RWPE2 (cell line): Measurements from ENCODE around the gene PCSK6.

Source experiments
- ATAC-seq: fragments of 200-7000 bp; cut with Tn5 transposase; 3 replicates; pipeline ENCODE4 v1.9.1; 2021; ENCODE audit warnings: low read depth
- DNase-seq: peaks from one replicate; pipeline ENCODE4 v3.0.0-alpha.2; 2020; ENCODE audit warnings: low spot score
- H3K27ac ChIP-seq: fragments of 450-650 bp; 2 replicates; pipeline ENCODE4 v1.5.1; 2017; ENCODE audit warnings: mild to moderate bottlenecking; ENCODE audit not compliant: poor library complexity, severe bottlenecking
- H3K27me3 ChIP-seq: fragments of 250-450 bp; sonication (Bioruptor Pico); 2 replicates; pipeline ENCODE4 v1.5.1; 2021; ENCODE audit warnings: mild to moderate bottlenecking, moderate library complexity; ENCODE audit not compliant: insufficient read depth, poor library complexity, severe bottlenecking
- H3K36me3 ChIP-seq: fragments of 250-450 bp; sonication (Bioruptor Pico); 2 replicates; pipeline ENCODE4 v1.5.1; 2020; ENCODE audit warnings: low read depth, mild to moderate bottlenecking, moderate library complexity
- H3K4me1 ChIP-seq: fragments of 250-450 bp; sonication (Bioruptor Pico); 2 replicates; pipeline ENCODE4 v1.5.1; 2021; ENCODE audit warnings: mild to moderate bottlenecking, moderate library complexity; ENCODE audit not compliant: insufficient read depth, poor library complexity, severe bottlenecking
- H3K4me3 ChIP-seq: fragments of 250-450 bp; sonication (Bioruptor Pico); 2 replicates; pipeline ENCODE4 v1.5.1; 2021; ENCODE audit warnings: mild to moderate bottlenecking, moderate library complexity; ENCODE audit not compliant: severe bottlenecking
- H3K9me3 ChIP-seq: fragments of 250-450 bp; sonication (Bioruptor Pico); 2 replicates; pipeline ENCODE4 v1.5.1; 2021; ENCODE audit warnings: mild to moderate bottlenecking, moderate library complexity; ENCODE audit not compliant: severe bottlenecking
- TF ChIP-seq, protein P1 (sequence below): fragments of 450-650 bp; IDR thresholded peaks from one replicate; pipeline ENCODE4 v1.5.1; 2017; ENCODE audit warnings: mild to moderate bottlenecking, moderate library complexity; ENCODE audit not compliant: poor library complexity, severe bottlenecking

Gene PCSK6

GRCh38 chr15:101528108-101528916, 38.8 kb upstream of the PCSK6 start:
- Histone ChIP-seq H3K4me1 (no peaks in the 10 kb centered on the region), H3K27me3 (no peaks in the 10 kb centered on the region), H3K36me3 (no peaks in the 10 kb centered on the region), H3K9me3 (no peaks in the 10 kb centered on the region), H3K4me3 (no peak overlapping the region), H3K27ac (no peak overlapping the region)
- DNase-seq (no peak), ATAC-seq (no peak)
- TF ChIP-seq, protein P1, sequence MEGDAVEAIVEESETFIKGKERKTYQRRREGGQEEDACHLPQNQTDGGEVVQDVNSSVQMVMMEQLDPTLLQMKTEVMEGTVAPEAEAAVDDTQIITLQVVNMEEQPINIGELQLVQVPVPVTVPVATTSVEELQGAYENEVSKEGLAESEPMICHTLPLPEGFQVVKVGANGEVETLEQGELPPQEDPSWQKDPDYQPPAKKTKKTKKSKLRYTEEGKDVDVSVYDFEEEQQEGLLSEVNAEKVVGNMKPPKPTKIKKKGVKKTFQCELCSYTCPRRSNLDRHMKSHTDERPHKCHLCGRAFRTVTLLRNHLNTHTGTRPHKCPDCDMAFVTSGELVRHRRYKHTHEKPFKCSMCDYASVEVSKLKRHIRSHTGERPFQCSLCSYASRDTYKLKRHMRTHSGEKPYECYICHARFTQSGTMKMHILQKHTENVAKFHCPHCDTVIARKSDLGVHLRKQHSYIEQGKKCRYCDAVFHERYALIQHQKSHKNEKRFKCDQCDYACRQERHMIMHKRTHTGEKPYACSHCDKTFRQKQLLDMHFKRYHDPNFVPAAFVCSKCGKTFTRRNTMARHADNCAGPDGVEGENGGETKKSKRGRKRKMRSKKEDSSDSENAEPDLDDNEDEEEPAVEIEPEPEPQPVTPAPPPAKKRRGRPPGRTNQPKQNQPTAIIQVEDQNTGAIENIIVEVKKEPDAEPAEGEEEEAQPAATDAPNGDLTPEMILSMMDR, result no peak

DNA sequence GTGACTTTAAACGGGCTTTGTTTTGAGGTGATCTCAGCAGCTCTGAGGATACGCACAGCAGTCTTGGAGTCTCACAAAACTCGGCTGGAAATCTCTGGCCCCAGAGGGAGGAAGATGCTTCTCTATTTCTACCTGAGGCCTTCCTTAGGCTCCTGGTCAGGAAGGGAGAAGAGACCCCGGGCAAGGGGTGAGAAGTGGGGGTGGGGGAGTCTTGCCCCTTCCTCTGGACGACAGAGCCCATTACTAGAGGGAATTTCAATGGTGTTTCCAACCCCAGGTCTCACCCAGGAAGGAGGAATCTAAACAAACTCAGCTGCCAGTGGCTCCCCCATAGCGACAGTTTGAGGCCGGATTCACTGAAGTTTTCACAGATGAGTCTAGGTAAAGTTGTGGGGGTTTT, 37.4 kb upstream of the PCSK6 start:
- Histone ChIP-seq H3K4me1 (no peaks in the 10 kb centered on the region), H3K36me3 (no peaks in the 10 kb centered on the region), H3K4me3 (no peak overlapping the region), H3K27me3 (no peaks in the 10 kb centered on the region), H3K27ac (no peak overlapping the region), H3K9me3 (no peaks in the 10 kb centered on the region)
- TF ChIP-seq, protein P1, result no peak
- ATAC-seq (no peak), DNase-seq (no peak)

- TF ChIP-seq, protein P1, result no peak
- Histone ChIP-seq H3K27me3 (peaks cover under 1% of the 10 kb centered on the region), H3K27ac (no peak overlapping the region), H3K36me3 (no peaks in the 10 kb centered on the region), H3K4me3 (no peak overlapping the region), H3K4me1 (no peaks in the 10 kb centered on the region), H3K9me3 (no peaks in the 10 kb centered on the region)
- ATAC-seq (no peak), DNase-seq (no peak)
Observed at GRCh38 chr15:101526442-101526841, 36.9 kb upstream of the PCSK6 start.

DNA sequence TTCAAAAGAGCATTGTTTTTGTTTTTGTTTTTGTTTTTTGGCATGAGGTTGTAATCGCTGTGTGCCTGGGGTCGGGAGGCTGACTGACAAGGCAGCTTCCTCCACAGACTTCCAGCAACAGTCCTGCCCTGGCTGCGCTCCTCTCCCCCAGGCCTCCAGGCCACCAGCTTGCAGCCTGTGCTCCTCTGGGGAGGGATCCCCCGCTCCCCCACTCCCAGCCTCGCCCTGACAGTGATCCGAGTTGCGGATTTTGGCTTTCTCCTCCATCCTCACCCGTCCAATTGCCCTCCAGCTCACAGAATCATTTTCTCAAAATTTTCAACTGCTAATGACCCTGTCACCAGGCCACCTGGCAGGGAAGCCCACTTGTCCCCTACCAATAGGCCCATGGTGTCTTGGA, 36.5 kb upstream of the PCSK6 start:
- Histone ChIP-seq H3K27me3 (peaks cover 5% of the 10 kb centered on the region), H3K4me1 (no peaks in the 10 kb centered on the region), H3K9me3 (no peaks in the 10 kb centered on the region), H3K4me3 (no peak overlapping the region), H3K27ac (no peak overlapping the region), H3K36me3 (no peaks in the 10 kb centered on the region)
- DNase-seq, result no peak
- no peak for ATAC-seq
- TF ChIP-seq, protein P1, result no peak

DNA sequence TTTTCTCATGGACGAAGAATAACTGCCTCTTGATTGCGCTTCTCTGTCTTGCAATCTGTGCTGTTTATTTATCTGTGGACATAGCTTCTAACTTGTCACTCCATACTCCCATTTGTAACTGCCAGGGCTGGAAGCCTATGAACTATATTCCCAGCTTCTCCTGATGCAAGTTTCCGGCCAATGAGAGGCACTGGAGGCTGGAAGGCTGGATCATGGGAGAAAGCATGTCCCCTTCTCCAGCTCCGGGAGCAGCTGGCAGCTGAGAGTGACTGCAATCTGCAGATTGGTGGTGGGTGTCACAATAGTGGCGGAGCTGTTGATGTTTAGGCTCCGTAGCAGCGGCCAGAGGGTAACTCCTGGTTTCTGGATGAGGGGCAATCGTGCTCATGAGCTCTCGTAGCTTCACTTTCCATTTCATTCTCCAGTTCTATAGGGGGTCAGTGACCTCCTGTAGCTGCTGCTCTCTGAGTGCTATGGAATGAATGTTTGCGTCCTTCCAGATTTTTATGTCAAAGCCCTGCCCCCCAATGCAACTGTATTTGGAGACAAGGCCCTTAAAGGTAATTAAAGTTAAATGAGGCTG, 35.7 kb upstream of the PCSK6 start:
- Histone ChIP-seq H3K27ac (no peak overlapping the region), H3K4me3 (no peak overlapping the region), H3K27me3 (peaks cover 13% of the 10 kb centered on the region), H3K4me1 (no peaks in the 10 kb centered on the region), H3K36me3 (no peaks in the 10 kb centered on the region), H3K9me3 (no peaks in the 10 kb centered on the region)
- no peak for DNase-seq
- no peak for ATAC-seq
- TF ChIP-seq, protein P1, result no peak
